ENCODE data around the gene MYOCD.

MYOCD gene

DNA sequence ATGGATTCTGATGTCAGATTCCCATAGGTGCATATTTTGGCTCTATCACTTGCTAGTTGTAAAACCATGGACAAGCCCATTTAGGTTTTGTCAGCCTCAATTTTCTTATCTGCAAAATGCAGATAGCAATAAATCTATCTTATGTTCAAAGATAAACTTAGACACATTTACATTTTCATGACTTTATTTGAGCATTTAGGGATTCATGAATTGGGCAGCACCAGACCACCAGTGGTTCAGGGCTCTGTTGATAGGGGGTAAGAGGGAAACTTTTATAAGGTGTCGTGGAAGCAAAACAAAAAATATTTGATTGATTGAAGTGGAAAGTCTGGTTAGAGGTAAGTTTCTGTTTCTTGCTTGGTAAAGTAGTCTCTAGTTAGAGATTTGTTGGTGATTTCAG lies 140.9 kb downstream of the MYOCD start:
- DNase-seq (ENCODE audit: low read depth): no peak

DNA sequence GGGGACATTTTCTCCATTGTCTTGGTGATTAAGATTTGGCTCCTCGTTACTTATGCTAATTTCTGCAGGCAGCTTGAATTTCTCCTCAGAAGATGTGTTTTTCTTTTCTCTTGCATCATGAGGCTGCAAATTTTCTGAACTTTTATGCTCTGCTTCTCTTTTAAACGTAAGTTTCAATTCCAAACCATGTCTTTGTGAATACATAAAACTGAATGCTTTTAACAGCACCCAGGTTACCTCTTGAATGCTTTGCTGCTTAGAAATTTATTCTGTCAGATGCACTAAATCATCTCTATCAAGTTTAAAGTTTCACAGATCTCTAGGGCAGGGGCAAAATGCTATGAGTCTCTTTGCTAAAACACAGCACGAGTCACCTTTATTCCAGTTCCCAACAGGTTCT lies 143.0 kb downstream of the MYOCD start:
- H3K4me3 ChIP-seq (ENCODE audit: control insufficient read depth, low read depth, low read length): no peak overlapping the region
- TF ChIP-seq, protein P1, sequence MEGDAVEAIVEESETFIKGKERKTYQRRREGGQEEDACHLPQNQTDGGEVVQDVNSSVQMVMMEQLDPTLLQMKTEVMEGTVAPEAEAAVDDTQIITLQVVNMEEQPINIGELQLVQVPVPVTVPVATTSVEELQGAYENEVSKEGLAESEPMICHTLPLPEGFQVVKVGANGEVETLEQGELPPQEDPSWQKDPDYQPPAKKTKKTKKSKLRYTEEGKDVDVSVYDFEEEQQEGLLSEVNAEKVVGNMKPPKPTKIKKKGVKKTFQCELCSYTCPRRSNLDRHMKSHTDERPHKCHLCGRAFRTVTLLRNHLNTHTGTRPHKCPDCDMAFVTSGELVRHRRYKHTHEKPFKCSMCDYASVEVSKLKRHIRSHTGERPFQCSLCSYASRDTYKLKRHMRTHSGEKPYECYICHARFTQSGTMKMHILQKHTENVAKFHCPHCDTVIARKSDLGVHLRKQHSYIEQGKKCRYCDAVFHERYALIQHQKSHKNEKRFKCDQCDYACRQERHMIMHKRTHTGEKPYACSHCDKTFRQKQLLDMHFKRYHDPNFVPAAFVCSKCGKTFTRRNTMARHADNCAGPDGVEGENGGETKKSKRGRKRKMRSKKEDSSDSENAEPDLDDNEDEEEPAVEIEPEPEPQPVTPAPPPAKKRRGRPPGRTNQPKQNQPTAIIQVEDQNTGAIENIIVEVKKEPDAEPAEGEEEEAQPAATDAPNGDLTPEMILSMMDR (conservative IDR thresholded peaks at IDR 0.05; ENCODE audit: control insufficient read depth, insufficient read depth, low read depth, low read length): no peak
- no peak for DNase-seq (ENCODE audit: low read depth)

More for the DNA sequence above, 140.9 kb downstream of the MYOCD start:
- H3K4me3 ChIP-seq (ENCODE audit: control insufficient read depth, low read depth, low read length): no peak overlapping the region
- TF ChIP-seq, protein P1 (conservative IDR thresholded peaks at IDR 0.05; ENCODE audit: control insufficient read depth, insufficient read depth, low read depth, low read length): no peak

DNA sequence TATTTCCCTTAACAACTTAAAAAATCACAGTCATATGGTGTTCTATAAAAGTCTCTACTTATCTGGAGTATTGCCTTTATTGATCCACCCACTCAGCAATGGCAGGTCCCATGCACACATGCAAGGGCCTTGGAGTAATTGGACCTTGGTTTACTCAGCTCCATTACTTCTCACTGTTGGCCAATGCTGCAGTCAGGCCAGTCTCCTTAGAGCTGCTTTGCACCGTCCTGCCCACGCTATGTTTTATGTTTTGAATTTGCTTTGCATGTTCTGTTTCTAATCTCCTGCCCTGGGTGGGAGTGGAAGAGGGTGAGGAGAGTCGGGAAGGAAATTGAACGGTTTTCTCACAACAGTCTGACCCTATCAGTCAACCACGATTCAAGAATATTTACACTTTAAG lies 147.2 kb downstream of the MYOCD start:
- DNase-seq (ENCODE audit: low read depth): peak; percentile 10
- no peak overlapping the region for H3K4me3 ChIP-seq (ENCODE audit: control insufficient read depth, low read depth, low read length)
- TF ChIP-seq, protein P1 (conservative IDR thresholded peaks at IDR 0.05; ENCODE audit: control insufficient read depth, insufficient read depth, low read depth, low read length): no peak

DNA sequence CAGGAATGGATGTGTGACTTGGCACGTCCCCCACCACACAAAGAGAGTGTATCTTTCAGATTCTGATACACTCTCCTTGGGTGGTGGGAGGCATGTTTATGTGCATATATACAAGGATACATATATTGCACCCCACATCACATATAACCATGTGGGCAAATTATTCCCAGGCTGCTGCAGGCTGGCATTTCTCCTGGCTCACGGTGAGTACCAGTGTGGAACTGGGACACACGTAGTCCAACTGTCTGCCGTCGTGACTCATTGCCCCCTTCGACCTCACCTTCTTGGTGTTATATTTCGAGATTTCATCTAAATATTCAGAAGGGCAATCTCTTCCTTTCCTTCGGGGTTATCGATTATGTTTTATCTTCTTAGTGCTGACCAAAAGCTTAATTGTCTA lies 148.0 kb downstream of the MYOCD start:
- TF ChIP-seq, protein P1 (conservative IDR thresholded peaks at IDR 0.05; ENCODE audit: control insufficient read depth, insufficient read depth, low read depth, low read length): no peak
- no peak overlapping the region for H3K4me3 ChIP-seq (ENCODE audit: control insufficient read depth, low read depth, low read length)
- DNase-seq (ENCODE audit: low read depth): no peak

DNA sequence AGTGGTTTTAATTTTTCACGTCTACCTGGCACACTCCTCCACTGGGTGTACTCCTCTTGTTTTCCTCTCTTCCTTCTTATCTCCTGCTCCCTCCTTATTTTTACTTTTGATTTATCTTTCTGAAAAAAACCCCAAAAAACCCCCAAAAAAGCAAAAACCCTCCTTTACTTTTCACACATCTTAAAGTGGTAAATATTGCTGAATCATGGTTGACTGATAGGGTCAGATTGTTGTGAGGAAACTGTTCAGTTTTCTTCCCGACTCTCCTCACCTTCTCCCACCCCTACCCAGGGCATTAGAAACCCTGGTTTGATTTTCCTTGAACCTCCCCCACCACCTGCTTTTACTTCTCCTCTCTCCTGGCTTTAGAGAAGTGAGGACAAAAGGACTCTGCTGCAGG lies 149.0 kb downstream of the MYOCD start:
- DNase-seq (ENCODE audit: low read depth): no peak
- TF ChIP-seq, protein P1 (conservative IDR thresholded peaks at IDR 0.05; ENCODE audit: control insufficient read depth, insufficient read depth, low read depth, low read length): no peak
- H3K4me3 ChIP-seq (ENCODE audit: control insufficient read depth, low read depth, low read length): no peak overlapping the region

DNA sequence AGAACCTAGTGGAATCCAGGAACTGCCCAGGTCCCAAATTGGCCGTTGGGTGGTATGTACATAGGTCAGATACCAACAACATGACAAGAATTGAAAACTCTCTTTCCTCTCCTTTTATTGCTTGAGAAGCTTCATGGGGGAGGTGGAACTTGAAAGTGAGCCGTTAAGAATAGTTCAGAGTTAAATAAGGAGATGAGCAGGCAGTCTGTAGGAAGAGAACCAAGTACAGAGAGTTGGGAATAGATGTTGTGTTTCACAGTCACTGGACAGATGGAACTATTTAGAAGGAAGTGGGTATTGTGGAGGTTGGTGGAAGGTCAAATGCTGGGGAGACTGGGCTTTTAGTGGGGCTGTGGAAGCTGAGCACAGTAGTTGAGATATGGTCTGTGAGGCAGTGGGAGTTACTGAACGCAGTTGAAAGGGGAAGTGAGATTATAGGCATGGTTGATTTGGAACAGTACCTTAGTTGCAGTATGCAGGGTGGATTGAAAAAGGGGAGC lies 150.0 kb downstream of the MYOCD start:
- H3K4me3 ChIP-seq (ENCODE audit: control insufficient read depth, low read depth, low read length): no peak overlapping the region
- no peak for DNase-seq (ENCODE audit: low read depth)
- TF ChIP-seq, protein P1 (conservative IDR thresholded peaks at IDR 0.05; ENCODE audit: control insufficient read depth, insufficient read depth, low read depth, low read length): no peak

Data from fibroblast of mammary gland (primary cell).